CD4-positive, alpha-beta T cell (primary cell): Measurements from ENCODE around the gene IL5RA. TPM values are rescaled to one million over a fixed set of nuclear protein-coding genes. Genes with fewer than 3 reads are reported as not detected.

Experiments
- ATAC-seq: fragments of 200-7000 bp; cut with Tn5 transposase; one replicate; pipeline ENCODE4 v1.10.0; 2022; ENCODE audit warnings: mild to moderate bottlenecking; ENCODE audit not compliant: poor library complexity
- CTCF ChIA-PET: fragments of 350-600 bp; sonication (Branson Sonifier 250); formaldehyde crosslinking; loops from one replicate; lab custom pipeline; 2021; ENCODE audit warnings: antibody characterized with exemption, inconsistent platforms; lab: Charles Lee
- POLR2A ChIA-PET: fragments of 350-600 bp; sonication (Branson Sonifier 250); formaldehyde crosslinking; loops from one replicate; lab custom pipeline; 2021; ENCODE audit warnings: antibody characterized with exemption, inconsistent platforms; lab: Charles Lee
- DNase-seq, 14 experiments: peaks; one replicate each; pipeline ENCODE4 v3.0.0-alpha.2; 2013 to 2020; ENCODE audit warnings: mixed read lengths in 2 of 14
- H3K27ac ChIP-seq, 2 donors: one replicate each; pipeline versions ENCODE4 v1.5.1 to v1.7.0; 2013; ENCODE audit warnings: low read length in 2 of 2, low read depth in 1 of 2, mild to moderate bottlenecking in 1 of 2
- H3K27me3 ChIP-seq, 2 experiments: 1 replicate in 1 of 2; 2 replicates in 1 of 2; pipeline versions ENCODE4 v1.6.1 to v1.7.0; 2013; ENCODE audit warnings: low read length in 2 of 2, control low read depth in 1 of 2, mild to moderate bottlenecking in 1 of 2, moderate library complexity in 1 of 2; ENCODE audit not compliant: insufficient read depth in 2 of 2, control insufficient read depth in 1 of 2
- H3K36me3 ChIP-seq: one replicate; pipeline ENCODE4 v1.6.1; 2013; ENCODE audit warnings: low read length, control low read depth; ENCODE audit not compliant: insufficient read depth
- H3K4me1 ChIP-seq: one replicate; pipeline ENCODE4 v1.6.1; 2013; ENCODE audit warnings: low read length, control low read depth; ENCODE audit not compliant: insufficient read depth
- H3K4me3 ChIP-seq: one replicate; pipeline ENCODE4 v1.5.1; 2013; ENCODE audit warnings: mild to moderate bottlenecking, low read length, moderate library complexity
- H3K9me3 ChIP-seq, 2 experiments: 1 replicate in 1 of 2; 2 replicates in 1 of 2; pipeline versions ENCODE4 v1.6.1 to v1.7.0; 2013; ENCODE audit warnings: low read length in 2 of 2, mild to moderate bottlenecking in 2 of 2, control low read depth in 1 of 2, moderate library complexity in 1 of 2; ENCODE audit not compliant: control insufficient read depth in 1 of 2, insufficient read depth in 1 of 2
- H3K27ac Mint-ChIP-seq: one replicate; pipeline ENCODE4 v1.8.0; 2020; ENCODE audit warnings: mixed read lengths
- H3K27me3 Mint-ChIP-seq: one replicate; pipeline ENCODE4 v1.8.0; 2021; ENCODE audit warnings: mixed read lengths
- H3K36me3 Mint-ChIP-seq: one replicate; pipeline ENCODE4 v1.8.0; 2021; ENCODE audit warnings: low read depth, mixed read lengths
- H3K4me1 Mint-ChIP-seq: one replicate; pipeline ENCODE4 v1.8.0; 2021; ENCODE audit warnings: low read depth, mixed read lengths
- H3K4me3 Mint-ChIP-seq: one replicate; pipeline ENCODE4 v1.8.0; 2020; ENCODE audit warnings: mild to moderate bottlenecking, mixed read lengths
- H3K9me3 Mint-ChIP-seq: one replicate; pipeline ENCODE4 v1.8.0; 2020; ENCODE audit warnings: mixed read lengths
- CTCF ChIP-seq: fragments of 200-600 bp; IDR thresholded peaks from one replicate; pipeline ENCODE4 v1.8.0; 2022; ENCODE audit warnings: antibody characterized with exemption, mild to moderate bottlenecking
- intact Hi-C, 2 experiments: fragments of 100-400 bp; cut with DNase I in 1 of 2; cut with micrococcal nuclease in 1 of 2; formaldehyde crosslinking; loops; one replicate each; pipeline versions ENCODE4 v1.15.1 to v1.9.0; 2023 to 2025; cut with DNase I, micrococcal nuclease
- total RNA-seq, 174 experiments: library from RNA in 2 of 174; stranded (reverse) in 2 of 174; gene quantifications; one replicate each; pipeline ENCODE4 v1.2.3 and lab custom pipeline; 2021 to 2026

Gene IL5RA
- total RNA-seq, 2 experiments from 2014 or later, result 0.59 to 0.99 TPM

- TF ChIP-seq CTCF, result no peak
- peaks cover 97% of the 10 kb centered on the region for H3K36me3 ChIP-seq
- intact Hi-C loops, result no loop called here
- Mint-ChIP-seq H3K4me1 (peaks cover 56% of the 10 kb centered on the region), H3K27me3 (no peaks in the 10 kb centered on the region), H3K36me3 (peaks cover 95% of the 10 kb centered on the region), H3K27ac (peak overlapping the region; percentile 68), H3K4me3 (no peak overlapping the region), H3K9me3 (no peaks in the 10 kb centered on the region)
- DNase-seq (no peak), ATAC-seq (no peak)
- ChIA-PET CTCF (interaction anchor here (0.6 to 0.7 kb wide), 2 partner anchors 16 to 19 kb away, joined by 3 read pairs; no protein-coding TSS in a partner anchor), POLR2A (interaction anchor here (1.0 to 1.4 kb wide), 2 partner anchors 11 to 27 kb away, joined by 3 to 4 read pairs; no protein-coding TSS in a partner anchor)
- H3K9me3 ChIP-seq, result no peaks in the 10 kb centered on the region
- H3K4me3 ChIP-seq, result no peak overlapping the region
- H3K27ac ChIP-seq, result peak overlapping the region in 1 of 2 donors; percentile 16
- H3K27me3 ChIP-seq, result no peaks in the 10 kb centered on the region
- no peaks in the 10 kb centered on the region for H3K4me1 ChIP-seq
Measured at GRCh38 chr3:3151513-3151912, 41.3 kb upstream of the IL5RA start.

GRCh38 chr3:3149560-3149959 is 39.4 kb upstream of the IL5RA start:
- Mint-ChIP-seq H3K27ac (peak overlapping the region; percentile 85), H3K4me1 (peaks cover 41% of the 10 kb centered on the region), H3K36me3 (peaks cover 95% of the 10 kb centered on the region), H3K9me3 (no peaks in the 10 kb centered on the region), H3K27me3 (no peaks in the 10 kb centered on the region), H3K4me3 (no peak overlapping the region)
- intact Hi-C loops, result no loop called here
- Histone ChIP-seq H3K9me3 (no peaks in the 10 kb centered on the region), H3K27me3 (no peaks in the 10 kb centered on the region), H3K4me1 (no peaks in the 10 kb centered on the region), H3K27ac (peak overlapping the region in 1 of 2 donors; percentile 34), H3K4me3 (no peak overlapping the region), H3K36me3 (peaks cover 97% of the 10 kb centered on the region)
- ChIA-PET CTCF (no interaction called here), POLR2A (interaction anchor here (0.6 kb wide), 1 partner anchor 16 kb away, joined by 4 read pairs; no protein-coding TSS in a partner anchor)
- DNase-seq, result no peak
- no peak for TF ChIP-seq CTCF
- no peak for ATAC-seq

- H3K4me1 ChIP-seq, result no peaks in the 10 kb centered on the region
- no peaks in the 10 kb centered on the region for H3K27me3 ChIP-seq
- H3K9me3 Mint-ChIP-seq, result no peaks in the 10 kb centered on the region
Measured at GRCh38 chr3:3145831-3146230, 35.7 kb upstream of the IL5RA start.

More at GRCh38 chr3:3145831-3146230, 35.7 kb upstream of the IL5RA start:
- Mint-ChIP-seq H3K4me1 (peaks cover 27% of the 10 kb centered on the region), H3K4me3 (no peak overlapping the region), H3K36me3 (peaks cover 95% of the 10 kb centered on the region), H3K27ac (peak overlapping the region; percentile 13), H3K27me3 (no peaks in the 10 kb centered on the region)
- H3K36me3 ChIP-seq, result peaks cover 94% of the 10 kb centered on the region
- no peak overlapping the region for H3K4me3 ChIP-seq
- TF ChIP-seq CTCF, result no peak
- ATAC-seq, result no peak
- intact Hi-C loops, result no loop called here
- no peak overlapping the region for H3K27ac ChIP-seq
- no peaks in the 10 kb centered on the region for H3K9me3 ChIP-seq
- DNase-seq, result no peak
- CTCF ChIA-PET, result no interaction called here
- POLR2A ChIA-PET, result no interaction called here
